ENCODE results near the gene KNDC1. TPM values are rescaled to one million over a fixed set of nuclear protein-coding genes. Genes with fewer than 3 reads are reported as not detected.

Gene KNDC1
- total and polyA plus RNA-seq, 2 donors (not counting 1 experiment from before 2014, with no cell fraction given): 0.17 to 0.45 TPM

DNA sequence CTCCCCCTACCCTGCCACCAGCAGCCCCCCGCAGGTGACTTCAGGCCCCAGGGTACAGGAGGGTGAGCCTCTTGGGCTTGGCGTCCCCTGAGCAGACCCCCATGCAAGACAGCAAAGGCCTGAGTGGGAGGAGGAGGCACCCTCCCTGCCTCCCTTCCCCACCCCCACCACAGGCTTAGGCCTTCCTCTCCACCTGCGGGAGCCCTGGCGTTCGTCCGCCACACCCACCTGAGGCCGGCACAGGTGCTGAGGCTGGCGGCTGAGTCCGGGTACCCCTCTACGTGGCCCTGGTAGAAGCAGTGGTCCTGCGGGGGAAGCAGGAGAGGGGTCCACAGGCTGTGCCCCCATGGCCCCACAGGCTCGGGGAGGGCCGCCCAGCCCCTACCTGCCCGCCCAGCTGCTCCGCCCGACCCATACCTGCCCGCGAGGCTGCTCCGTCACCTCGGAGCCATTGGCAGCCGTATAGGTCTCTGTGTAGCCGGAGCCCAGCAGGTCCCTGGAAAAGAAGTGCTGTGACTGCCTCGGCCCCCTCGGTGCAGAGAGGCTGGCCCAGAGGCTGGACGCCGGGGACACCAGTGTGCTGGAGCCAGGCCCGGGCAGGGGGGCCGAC is 113.6 kb downstream of the KNDC1 start:
- peaks cover 32 to 51% of the 10 kb centered on the region in 2 donors for H3K4me1 ChIP-seq (ENCODE audit: control insufficient read depth in 2 of 2, insufficient read depth in 2 of 2, low read length in 2 of 2)
- Mint-ChIP-seq H3K9me3 (ENCODE audit: insufficient read depth) (no peaks in the 10 kb centered on the region), H3K4me3 (no peak overlapping the region), H3K4me1 (peaks cover 29% of the 10 kb centered on the region), H3K27me3 (no peaks in the 10 kb centered on the region), H3K27ac (peak overlapping the region; percentile 15)
- intact Hi-C loops (cut with micrococcal nuclease): loop anchor here (10.0 kb wide), 1 partner anchor 129 kb away; no protein-coding TSS in a partner anchor
- H2AFZ ChIP-seq (ENCODE audit: insufficient read depth, low read depth, low read length, poor library complexity, severe bottlenecking): no peak overlapping the region
- H3K9me3 ChIP-seq (ENCODE audit: control extremely low read depth in 1 of 3, control insufficient read depth in 2 of 3, insufficient read depth in 1 of 3, low read length in 2 of 3): no peaks in the 10 kb centered on the region
- H3K4me2 ChIP-seq (replicated peaks; ENCODE audit: low read depth, low read length, poor library complexity, severe bottlenecking): no peak overlapping the region
- DNase-seq (no peak), ATAC-seq (ENCODE audit: low read depth) (no peak)
- H3K36me3 ChIP-seq (replicated peaks in 1 of 2; ENCODE audit: control extremely low read depth in 1 of 2, control insufficient read depth in 1 of 2, extremely low read depth in 1 of 2, insufficient read depth in 2 of 2, low read length in 1 of 2): peaks cover 0 to 53% of the 10 kb centered on the region in 2 experiments
- no peaks in the 10 kb centered on the region for H3K27me3 ChIP-seq (replicated peaks in 1 of 4; ENCODE audit: control extremely low read depth in 1 of 4, control insufficient read depth in 3 of 4, insufficient read depth in 4 of 4, low read length in 3 of 4)
- peak overlapping the region in 1 of 2 donors; percentile 43 for H3K27ac ChIP-seq (ENCODE audit: low read length in 2 of 2)
- H3K9ac ChIP-seq (ENCODE audit: low read length): no peak overlapping the region
- H4K20me1 ChIP-seq (ENCODE audit: control insufficient read depth, insufficient read depth, low read length, poor library complexity, severe bottlenecking): peaks cover 31% of the 10 kb centered on the region
- TF ChIP-seq EZH2 (IDR thresholded peaks at IDR 0.05; ENCODE audit: borderline replicate concordance, insufficient read depth, low read depth, low read length, poor library complexity, severe bottlenecking): no peak
- TF ChIP-seq CTCF (IDR thresholded peaks at IDR 0.05): no peak
- no peak overlapping the region for H3K4me3 ChIP-seq (ENCODE audit: control extremely low read depth in 1 of 5, extremely low read depth in 1 of 5, insufficient read depth in 1 of 5, low read depth in 2 of 5, low read length in 4 of 5)
- 95% methylated on average over 26 of the region's 28 CpGs for WGBS (ENCODE audit: insufficient coverage)
- POLR2A ChIA-PET: interaction anchor here (2.5 kb wide), 1 partner anchor 10 kb away, joined by 11 read pairs; no protein-coding TSS in a partner anchor
- CTCF ChIA-PET: interaction anchor here (3.3 kb wide), 1 partner anchor 13 kb away, joined by 80 read pairs; no protein-coding TSS in a partner anchor
- peaks cover 12% of the 10 kb centered on the region for H3K79me2 ChIP-seq (ENCODE audit: control insufficient read depth, insufficient read depth, low read length)
